Stimulated activated CD8-positive, alpha-beta memory T cell treated with anti-CD3 and anti-CD28 coated beads, Interleukin-15, amount 100 ng/mL, for 24 hours (primary cell): ENCODE data around the gene SMARCD3.

Source experiments
- DNase-seq: peaks from one replicate; pipeline ENCODE4 v3.0.0-alpha.2; 2020; ENCODE audit warnings: low read depth

SMARCD3 gene

DNA sequence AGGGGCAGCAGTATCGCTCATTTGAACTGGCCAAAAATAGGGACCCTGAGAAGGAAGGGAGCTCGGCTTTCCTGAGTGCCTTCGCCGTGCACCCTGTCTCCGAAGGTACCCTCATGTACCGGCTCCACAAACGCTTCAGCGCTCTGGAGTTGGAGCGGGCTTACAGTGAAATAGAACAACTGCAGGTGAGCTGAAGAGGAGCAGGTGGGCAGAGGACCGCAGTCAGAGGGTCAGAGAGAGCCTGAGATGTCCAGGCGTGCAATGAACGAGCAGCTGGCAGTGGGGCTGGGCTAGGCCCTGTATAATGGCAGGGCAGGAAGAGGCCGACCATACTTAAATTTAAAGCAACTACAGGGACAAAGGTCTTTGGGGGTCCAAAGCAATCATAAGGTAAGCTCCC is 12.1 kb downstream of the SMARCD3 start:
- DNase-seq: no peak

DNA sequence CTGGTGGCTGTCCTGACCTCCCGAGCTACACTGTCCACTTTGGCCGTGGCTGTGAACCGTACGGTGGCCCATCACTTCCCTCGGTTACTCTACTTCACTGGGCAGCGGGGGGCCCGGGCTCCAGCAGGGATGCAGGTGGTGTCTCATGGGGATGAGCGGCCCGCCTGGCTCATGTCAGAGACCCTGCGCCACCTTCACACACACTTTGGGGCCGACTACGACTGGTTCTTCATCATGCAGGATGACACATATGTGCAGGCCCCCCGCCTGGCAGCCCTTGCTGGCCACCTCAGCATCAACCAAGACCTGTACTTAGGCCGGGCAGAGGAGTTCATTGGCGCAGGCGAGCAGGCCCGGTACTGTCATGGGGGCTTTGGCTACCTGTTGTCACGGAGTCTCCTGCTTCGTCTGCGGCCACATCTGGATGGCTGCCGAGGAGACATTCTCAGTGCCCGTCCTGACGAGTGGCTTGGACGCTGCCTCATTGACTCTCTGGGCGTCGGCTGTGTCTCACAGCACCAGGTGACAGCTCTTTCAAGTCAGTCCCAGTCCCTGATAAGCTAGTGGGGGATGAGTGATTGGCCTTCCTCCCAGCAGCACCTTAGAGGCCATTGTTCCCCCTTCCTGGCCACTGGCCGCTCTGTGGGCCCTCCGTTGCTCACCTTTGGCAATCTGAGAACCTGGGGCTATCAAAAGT is 13.3 kb downstream of the SMARCD3 start:
- no peak for DNase-seq

DNA sequence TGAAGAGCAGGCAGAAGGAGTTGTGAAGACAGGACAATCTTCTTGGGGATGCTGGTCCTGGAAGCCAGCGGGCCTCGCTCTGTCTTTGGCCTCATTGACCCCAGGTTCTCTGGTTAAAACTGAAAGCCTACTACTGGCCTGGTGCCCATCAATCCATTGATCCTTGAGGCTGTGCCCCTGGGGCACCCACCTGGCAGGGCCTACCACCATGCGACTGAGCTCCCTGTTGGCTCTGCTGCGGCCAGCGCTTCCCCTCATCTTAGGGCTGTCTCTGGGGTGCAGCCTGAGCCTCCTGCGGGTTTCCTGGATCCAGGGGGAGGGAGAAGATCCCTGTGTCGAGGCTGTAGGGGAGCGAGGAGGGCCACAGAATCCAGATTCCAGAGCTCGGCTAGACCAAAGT is 14.7 kb downstream of the SMARCD3 start:
- DNase-seq: no peak

DNA sequence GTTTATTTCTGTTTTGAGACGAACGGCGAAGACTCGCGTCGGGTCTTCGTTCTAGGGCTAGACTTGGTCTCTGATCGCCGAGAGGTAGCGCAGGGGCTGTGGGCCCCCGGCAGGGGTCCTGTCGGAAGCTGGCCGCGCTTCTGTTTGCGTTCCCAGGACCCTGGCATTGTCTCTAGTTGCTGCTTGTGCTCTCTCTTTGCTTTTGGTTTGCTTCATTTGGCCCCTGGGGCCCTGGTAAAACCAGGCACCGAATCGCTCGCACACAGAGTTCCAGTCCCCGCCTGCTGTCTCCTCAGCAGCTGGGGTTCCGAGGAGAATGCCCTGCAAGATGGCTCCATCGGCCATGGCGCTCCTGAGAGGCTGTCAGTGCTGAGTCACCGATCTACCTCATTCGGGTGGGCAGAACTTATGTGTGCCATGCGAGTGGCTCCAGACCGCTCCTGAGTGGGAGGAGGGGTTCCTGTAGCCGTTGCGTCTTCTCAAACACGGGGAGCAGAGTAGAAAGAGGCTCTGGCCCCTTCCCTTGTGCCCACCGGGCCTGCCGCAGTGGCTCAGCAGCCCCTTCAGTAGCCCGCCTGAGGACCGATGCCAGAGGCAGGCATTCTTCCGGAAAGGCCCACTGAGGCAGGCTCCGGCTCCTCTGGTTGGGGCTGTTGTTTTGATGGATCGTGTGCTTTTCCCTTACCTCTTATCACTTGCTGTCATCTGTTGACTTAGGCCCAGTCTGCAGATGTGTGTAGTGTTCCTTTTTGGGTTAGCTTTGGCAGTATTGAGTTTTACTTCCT is 15.4 kb downstream of the SMARCD3 start:
- peak; percentile 42 for DNase-seq

DNA sequence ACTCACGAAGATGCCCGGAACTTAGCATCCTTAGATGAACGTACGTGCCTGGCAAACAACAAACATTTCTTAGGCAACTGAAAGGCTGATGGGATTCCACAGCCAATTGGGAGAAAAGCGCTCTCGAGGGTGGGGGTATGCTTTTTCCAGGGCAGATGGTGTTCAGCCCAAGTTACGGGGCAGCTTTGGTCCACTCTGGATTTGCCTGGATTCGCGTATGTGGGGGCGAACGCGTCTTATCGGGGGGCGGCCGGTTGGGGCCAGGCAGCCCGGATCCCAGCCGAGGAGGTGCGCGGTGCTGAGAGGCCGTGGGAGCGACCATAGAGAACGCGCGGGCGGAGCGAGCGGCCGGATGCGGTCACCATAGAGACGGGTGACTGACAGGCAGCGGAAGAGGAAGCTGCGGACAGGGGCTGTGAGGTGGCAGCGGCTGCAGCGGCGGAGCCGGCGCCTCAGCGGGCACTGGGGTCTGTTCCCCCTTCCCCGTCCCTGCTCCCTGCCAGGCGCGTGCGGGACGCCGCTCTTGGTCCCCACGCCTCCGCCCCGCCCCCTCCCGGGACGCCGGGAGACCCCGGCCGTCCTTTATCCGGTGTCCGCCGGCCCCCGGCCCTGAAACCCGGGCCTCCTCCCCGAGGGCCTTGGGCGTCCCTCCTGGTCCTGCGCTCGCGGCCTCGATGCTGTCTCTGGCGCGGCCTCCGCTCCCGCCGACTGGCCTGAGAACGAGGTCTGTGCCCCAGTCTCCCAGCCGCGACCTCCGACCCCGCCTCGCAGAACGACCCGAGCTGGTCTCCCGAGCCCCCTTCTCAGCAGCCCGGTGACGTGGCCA is 16.2 kb downstream of the SMARCD3 start, which contains the start of gene CHPF2:
TSS of gene CHPF2 (plus strand) at position 393 of the 826 bp plus-strand sequence. CDS start 1,529 bp downstream, outside the sequence.
- DNase-seq: peak; percentile 82

DNA sequence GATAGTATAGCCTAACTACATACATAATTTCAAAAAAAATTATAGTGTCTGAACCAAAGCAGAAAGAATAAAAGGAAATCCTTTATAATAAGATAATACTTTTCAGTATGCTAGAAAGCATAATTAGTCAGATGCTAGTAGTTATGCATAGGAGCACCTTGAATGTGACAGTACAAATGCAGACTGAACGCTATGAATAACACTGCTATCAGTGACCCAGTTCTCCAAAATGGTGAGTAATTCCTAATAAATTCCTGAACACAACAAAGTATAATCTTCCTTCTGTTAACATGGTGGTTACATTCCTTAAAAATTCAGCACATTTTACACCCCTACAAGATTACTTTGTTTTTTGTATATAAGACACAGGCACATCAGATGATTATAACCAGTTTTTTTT is 17.4 kb downstream of the SMARCD3 start:
- no peak for DNase-seq

DNA sequence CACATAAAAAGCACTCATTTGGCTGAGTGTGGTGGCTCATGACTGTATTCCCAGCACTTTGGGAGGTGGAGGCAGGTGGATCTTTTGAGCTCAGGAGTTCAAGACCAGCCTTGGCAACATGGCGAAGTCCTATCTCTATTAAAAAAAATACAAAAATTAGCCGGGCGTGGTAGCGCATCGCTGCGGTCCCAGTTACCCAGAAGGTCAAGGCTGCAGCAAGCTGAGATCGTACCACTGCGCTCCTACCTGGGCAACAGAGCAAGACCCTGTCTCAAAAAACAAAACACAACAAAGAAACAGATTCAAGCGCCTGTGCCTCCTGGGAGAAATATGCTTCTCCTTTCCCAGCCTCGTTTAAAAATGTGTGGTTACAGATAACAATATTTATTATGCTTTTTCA is 19.2 kb downstream of the SMARCD3 start:
- no peak for DNase-seq

DNA sequence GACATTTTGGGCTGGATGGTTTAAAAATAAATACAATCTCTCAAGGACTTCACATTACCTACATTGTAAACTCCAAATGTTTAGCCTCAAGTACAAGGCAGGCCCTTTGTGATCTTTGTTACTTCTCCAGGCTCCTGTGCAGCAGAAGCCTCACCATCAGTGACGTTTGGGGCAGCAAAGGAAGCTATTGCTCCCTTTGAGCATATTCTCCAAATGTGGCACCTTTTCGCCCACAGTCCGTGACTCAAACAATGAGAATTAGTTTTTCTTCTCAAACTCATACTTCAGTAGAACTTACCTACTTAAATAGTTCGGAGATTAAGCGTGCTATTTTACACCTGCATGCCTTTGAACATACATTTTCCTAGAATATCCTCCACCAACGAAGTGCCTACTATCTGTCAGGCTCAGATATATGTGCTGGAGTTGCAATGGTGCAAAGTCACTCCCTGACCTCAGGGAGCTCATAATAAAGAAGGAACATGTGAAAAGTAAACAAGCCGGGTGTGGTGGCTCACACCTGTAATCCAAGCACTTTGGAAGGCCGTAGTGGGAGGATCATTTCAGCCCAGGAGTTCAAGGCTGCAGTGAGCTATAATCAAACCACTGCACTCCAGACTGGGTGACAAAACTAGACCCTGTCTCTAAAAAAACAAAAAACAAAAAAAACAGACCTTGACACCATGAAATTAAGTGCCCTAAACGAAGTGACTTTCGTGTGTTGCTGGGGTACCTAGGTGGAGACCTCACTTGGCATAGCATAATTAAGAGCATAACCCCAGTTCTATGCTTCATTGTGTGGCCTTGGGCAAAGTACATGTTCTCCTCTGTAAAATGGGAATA is 20.2 kb downstream of the SMARCD3 start:
- DNase-seq: no peak

DNA sequence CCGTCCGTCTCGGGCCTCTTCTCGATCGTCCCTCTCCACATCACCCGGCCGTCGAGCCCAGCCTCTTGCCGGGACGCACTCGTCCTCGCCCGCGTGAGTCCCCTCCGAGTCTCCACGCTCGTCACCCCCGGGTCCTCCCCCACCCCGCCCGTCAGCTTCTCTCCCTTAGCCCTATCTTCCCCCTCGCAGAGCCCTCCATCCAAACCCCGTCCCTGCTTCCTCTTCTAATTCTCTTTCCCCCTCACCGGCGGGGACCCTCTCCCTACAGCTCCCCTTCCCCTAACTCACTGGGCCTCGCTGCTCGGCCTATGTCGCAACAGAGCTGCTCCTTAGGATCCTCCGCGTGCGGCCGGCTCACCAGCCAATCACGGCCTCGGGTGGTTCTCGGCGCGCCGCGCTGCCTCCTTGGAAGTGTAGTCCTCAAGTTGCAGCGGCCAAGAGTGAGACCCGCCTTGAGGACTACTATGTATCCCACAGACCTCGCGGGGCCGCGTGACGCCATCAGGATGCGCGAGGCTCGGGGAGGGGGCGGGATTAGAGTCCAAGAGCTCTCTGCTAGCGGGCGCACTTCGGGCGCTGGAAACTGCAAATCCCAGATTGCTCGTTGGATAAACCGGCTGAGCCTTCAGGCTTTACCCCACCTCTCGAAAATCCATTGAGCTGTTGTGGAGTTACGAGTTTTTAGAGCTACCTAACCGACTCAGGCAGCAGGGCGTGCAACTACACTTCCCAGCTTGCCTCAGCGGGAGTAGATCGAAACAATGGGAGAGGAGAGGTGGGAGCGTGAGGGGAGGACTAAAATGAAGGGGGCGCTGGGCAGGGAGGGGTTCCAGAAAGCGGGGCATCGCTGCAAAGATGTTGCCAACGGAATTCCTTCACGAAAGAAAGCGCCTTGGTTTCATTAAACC is 21.4 kb downstream of the SMARCD3 start, which contains the start of gene ABCF2:
TSS of gene ABCF2 (minus strand) at position 331 of the 908 bp plus-strand sequence. CDS start 747 bp downstream, outside the sequence.
- DNase-seq: peak; percentile 98

DNA sequence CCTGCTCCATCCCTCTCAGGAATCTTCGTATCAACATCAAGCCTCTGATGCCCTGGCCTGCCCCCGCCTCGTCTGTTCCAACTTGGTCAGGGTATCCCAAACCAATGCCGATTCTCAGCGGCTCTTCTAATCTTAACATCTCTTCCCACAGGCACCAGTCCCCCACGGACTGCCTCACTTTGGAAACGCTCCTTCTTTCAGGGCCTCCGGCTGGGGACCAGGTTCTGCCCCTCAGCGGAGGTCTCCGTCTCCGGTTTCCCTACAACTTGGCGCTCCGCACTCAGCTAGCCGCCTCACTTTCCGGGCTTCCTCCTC is 22.0 kb downstream of the SMARCD3 start:
- no peak for DNase-seq

DNA sequence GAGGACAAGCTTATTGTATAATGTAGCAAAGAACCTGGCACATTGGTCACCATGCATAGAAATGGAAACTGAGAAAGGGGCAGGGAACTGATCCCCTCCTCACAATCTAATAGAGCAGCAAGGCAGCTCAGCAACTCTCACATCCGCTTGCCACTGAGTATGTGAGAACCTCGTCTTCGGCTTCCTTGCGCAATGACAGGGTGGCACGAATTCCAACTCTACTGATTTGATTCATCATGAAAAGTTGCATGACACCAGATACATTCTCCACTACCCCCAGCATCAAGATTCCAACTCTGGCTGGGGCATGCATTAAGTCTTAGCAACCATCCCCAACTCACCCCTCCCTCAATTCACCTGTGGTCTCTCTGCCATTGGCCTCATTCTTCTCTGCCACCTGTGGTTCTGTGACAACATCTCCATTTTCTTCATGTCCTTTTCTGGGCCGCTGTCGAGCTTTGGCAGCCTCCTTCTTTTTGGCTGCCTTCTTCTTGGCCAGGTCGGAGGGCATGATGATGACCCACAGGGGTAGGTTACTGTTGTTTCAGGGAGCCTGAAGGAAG is 22.5 kb downstream of the SMARCD3 start:
- no peak for DNase-seq

DNA sequence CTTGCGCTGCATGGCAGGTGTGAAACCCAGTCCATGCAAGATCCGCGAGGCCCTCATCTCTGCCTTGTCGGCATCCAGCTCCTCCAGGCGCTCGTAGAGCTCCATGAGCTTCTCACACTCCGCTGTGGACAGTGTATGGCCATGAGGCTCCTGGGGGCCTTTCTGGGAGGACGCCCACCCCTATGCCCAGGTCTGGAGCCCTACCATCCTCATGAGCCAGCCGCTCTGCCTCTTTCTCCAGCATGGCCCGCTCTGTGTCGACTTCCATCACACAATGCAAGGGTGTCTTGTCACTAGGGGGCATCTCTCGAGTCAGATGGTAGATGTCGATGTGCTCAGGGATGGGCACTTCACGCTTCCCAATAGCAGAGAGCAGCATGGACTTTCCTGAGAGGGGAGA is 24.8 kb downstream of the SMARCD3 start:
- DNase-seq: no peak

DNA sequence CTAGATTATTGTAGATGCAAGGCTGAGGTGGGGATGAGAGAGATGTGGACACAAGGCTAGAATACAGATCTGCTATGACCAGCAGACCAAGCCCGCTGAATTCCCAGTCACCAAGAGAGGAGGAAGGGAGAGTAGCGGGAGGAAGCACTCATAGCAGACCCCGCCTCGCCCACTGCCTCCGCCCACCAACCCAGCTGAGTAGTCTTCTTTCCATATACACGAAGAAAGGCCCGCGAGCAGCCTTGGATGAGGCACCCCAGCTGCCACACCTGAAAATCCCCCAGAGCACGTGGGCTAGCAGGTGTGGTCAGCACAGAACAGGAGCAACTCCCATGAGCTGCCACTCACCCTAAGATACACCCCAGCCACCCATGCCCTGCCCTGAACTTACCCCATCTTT is 30.3 kb downstream of the SMARCD3 start:
- DNase-seq: no peak

DNA sequence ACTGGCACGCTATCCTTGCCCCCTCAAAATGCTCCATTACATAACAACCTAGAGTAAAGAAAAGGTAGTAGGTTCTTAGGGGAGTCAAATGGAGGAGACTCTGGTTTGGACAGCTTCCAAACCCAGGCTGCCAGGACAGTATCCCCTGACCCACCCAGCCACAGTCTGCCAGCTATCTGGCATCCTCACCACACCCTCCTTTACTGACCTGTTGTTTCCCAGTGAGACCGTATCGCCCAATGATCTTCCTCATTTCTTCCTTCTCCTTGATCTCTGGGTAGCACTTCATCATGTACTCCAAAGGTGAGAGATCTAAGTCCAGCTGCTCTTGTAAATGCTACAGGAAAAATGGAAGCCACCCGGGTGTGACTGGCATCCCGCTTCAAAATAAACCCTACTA is 33.1 kb downstream of the SMARCD3 start:
- DNase-seq: no peak

DNA sequence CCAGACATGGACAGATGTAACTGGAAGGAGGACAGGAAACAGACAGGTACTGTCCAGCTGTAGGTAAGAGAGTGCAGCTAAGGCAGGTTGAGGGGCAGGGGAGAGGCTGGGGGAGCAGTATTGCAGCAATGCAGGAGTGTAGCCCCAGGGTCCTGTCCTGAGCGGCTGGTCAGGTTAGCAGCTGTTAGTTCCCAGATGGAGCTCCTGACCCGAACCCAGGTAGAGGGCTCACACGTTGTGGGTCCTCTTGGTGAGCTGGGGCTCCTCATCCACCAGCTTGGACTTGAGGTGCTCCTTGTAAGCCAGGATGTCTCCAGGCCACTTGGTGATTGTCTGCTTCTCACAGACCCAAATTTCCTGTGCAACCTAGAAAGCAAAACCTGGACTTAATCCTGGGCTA is 34.7 kb downstream of the SMARCD3 start:
- DNase-seq: no peak

DNA sequence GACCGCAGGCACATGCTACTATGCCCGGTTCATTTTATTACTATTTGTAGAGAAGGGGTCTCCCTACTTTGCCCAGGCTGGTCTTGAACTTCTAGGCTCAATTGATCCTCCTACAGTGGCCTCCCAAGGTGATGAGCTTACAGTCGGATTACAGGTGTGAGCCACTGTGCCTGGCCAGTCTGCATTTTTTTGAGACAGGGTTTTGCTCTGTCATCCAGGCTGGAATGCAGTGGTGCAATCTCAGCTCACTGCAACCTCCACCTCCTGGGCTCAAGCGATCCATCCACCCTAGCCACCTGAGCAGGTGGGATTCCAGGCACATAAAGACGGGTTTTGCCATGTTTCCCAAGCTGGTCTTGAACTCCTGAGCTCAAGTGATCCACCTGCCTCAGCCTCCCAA is 35.9 kb downstream of the SMARCD3 start:
- DNase-seq: no peak

DNA sequence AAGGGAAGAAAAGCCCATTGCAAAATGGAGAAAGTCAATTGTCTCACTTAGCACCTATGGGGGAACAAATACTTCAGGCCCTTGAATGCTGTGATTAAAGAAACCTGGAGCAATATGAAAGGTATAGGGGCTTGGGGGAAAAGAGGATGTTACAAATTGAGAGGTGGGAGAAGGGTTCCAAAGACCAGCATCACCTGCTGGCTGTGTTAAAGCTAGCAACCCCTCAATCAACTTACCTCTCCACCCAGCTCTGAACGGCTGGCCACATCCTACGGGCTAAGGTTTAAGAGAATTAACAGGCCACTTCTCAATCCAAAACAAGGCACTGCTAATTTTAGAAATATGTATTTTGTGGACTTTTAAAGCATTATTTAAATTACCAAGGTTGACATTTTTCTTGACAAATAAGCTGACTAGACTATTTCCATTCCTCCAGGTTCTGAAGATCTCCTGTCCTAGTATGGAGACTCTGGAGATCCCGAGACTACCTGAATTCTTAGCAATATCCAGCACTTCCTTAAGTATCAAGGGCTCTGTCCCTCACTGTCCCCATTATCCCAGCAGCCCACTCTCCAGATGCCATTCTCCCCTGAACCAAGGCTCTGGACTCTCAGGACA is 37.2 kb downstream of the SMARCD3 start:
- no peak for DNase-seq

DNA sequence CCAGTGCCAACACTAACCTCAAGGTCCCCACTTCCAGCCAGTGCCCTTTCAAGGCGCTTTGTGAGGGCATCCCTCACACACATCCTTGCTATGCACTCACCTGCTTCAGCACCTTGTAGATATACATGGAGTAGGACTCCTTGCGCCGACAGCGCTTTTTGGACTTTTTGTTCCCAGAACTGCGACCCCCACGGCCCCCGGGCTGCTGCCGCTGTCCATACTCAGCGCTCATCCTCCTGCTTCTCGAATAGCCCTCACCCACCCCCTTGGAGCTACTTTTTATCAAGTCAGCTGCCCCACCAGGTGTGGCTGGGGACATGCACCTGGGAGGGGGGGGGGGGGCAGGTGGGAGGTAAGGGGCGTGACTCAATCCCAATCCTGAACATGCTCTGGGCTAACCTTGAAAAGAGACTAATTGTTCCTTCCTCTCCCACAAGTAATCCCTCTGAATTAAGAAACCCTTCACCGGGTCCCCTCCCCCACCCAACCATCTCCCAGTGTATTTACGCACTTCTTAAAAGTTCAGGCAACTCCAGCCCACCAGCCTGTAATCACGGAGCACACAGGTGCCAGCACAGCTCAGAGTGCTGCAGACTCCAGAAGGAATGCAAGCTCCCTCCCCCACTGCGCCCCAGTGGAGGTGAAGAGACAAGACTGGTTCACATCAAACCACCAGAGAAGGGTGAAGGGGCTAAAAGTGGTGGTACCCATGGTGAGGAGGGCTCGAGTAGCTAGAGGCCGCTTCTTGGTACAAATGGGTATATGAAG is 38.2 kb downstream of the SMARCD3 start, which contains the start of gene H2BK1:
TSS of gene H2BK1 (minus strand) at position 402 of the 768 bp plus-strand sequence. CDS start at position 232, 170 bp downstream.
- DNase-seq: no peak

DNA sequence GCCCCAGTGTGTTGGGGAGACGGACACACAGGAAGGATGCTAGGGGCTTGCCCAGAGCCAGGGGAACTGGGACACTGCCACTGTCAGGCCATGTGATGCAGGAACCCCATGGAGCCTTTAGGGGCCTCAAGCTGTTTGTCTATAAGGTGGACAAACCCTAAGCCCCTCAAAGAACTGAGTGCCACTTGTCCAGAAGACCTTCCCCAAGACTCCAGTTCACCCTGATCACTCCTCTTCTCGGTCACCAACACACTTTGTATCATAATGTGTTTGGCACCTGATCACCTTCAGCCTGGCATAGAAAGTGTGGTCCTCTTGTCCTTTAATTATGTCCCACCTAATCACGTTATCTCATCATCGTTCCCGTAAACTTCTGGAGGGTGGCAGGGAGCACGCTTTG is 38.9 kb downstream of the SMARCD3 start:
- no peak for DNase-seq
